GM12865 (cell line): ENCODE measurements around the gene DYRK3.

Source experiments
- DNase-seq: peaks from one replicate; pipeline ENCODE4 v3.0.0; 2010; ENCODE audit warnings: low read depth
- H3K4me3 ChIP-seq: 2 replicates; pipeline ENCODE4 v1.5.1; 2011; ENCODE audit warnings: mild to moderate bottlenecking, low read depth, low read length, control low read depth
- TF ChIP-seq, protein P1 (sequence below): IDR thresholded peaks from 2 replicates; pipeline ENCODE4 v1.5.1; 2011; ENCODE audit warnings: low read length, control low read depth, low read depth, inconsistent platforms; ENCODE audit not compliant: insufficient read depth; ENCODE audit errors: missing control alignments

DYRK3 gene

GRCh38 chr1:206646504-206646903, 11.2 kb downstream of the DYRK3 start:
- no peak for DNase-seq
- TF ChIP-seq, protein P1, sequence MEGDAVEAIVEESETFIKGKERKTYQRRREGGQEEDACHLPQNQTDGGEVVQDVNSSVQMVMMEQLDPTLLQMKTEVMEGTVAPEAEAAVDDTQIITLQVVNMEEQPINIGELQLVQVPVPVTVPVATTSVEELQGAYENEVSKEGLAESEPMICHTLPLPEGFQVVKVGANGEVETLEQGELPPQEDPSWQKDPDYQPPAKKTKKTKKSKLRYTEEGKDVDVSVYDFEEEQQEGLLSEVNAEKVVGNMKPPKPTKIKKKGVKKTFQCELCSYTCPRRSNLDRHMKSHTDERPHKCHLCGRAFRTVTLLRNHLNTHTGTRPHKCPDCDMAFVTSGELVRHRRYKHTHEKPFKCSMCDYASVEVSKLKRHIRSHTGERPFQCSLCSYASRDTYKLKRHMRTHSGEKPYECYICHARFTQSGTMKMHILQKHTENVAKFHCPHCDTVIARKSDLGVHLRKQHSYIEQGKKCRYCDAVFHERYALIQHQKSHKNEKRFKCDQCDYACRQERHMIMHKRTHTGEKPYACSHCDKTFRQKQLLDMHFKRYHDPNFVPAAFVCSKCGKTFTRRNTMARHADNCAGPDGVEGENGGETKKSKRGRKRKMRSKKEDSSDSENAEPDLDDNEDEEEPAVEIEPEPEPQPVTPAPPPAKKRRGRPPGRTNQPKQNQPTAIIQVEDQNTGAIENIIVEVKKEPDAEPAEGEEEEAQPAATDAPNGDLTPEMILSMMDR, result no peak
- no peak overlapping the region for H3K4me3 ChIP-seq

DNA sequence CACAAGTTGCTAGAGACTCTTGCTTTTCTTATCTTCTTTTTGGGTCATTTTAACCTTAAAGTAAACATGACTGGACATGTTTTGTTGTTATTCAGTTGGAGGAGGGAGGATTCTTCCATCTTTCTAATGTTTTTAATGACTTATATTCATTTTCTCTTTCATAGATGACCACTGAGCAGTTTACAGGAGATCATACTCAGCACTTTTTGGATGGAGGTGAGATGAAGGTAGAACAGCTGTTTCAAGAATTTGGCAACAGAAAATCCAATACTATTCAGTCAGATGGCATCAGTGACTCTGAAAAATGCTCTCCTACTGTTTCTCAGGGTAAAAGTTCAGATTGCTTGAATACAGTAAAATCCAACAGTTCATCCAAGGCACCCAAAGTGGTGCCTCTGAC, 11.9 kb downstream of the DYRK3 start:
- DNase-seq, result no peak

GRCh38 chr1:206649261-206649921, 14.1 kb downstream of the DYRK3 start:
- TF ChIP-seq, protein P1, result no peak
- DNase-seq, result no peak
- H3K4me3 ChIP-seq, result no peak overlapping the region

More for the DNA sequence above, 11.9 kb downstream of the DYRK3 start:
- TF ChIP-seq, protein P1, result no peak
- no peak overlapping the region for H3K4me3 ChIP-seq

DNA sequence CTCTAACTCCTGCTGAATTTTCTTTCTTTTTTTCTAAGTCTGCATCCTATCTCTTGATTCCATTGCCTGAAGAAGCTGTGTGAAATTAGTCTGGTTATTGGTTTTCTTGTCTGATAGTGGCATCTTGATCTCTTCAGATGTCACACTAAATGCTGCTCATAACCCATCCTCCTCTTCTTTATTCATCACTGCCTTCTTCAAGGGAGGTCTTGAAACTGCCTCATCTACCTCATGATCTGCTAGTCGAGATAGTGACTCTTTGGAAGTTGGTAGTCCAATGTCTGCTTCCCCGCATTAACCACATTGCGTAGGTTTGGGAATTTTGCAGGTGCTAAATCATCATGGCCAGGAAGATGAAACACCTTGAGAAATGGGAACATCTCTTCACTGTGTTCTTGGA, 15.7 kb downstream of the DYRK3 start:
- DNase-seq, result no peak
- no peak overlapping the region for H3K4me3 ChIP-seq
- TF ChIP-seq, protein P1, result no peak

- H3K4me3 ChIP-seq, result no peak overlapping the region
- TF ChIP-seq, protein P1, result no peak
- DNase-seq, result no peak
Observed at GRCh38 chr1:206651958-206652890, 16.9 kb downstream of the DYRK3 start.

GRCh38 chr1:206653715-206654459, 18.6 kb downstream of the DYRK3 start:
- DNase-seq, result no peak
- TF ChIP-seq, protein P1, result no peak
- no peak overlapping the region for H3K4me3 ChIP-seq
